Colonic mucosa (tissue), 4 donors: ENCODE results near the gene CXCL10. TPM values are rescaled to one million over a fixed set of nuclear protein-coding genes. Genes with fewer than 3 reads are reported as not detected.

Experiments
- DNase-seq: peaks from one replicate; pipeline ENCODE4 v3.0.0-alpha.2; 2020
- H3K27ac ChIP-seq: fragments of 200-600 bp; one replicate; pipeline ENCODE4 v1.8.0; 2021
- H3K27me3 ChIP-seq: fragments of 200-600 bp; one replicate; pipeline ENCODE4 v1.8.0; 2021
- H3K36me3 ChIP-seq: fragments of 200-600 bp; one replicate; pipeline ENCODE4 v1.8.0; 2021
- H3K4me1 ChIP-seq: fragments of 200-600 bp; one replicate; pipeline ENCODE4 v1.8.0; 2021; ENCODE audit warnings: mild to moderate bottlenecking
- H3K4me3 ChIP-seq: fragments of 200-600 bp; one replicate; pipeline ENCODE4 v1.8.0; 2021
- H3K9ac ChIP-seq, 2 donors: one replicate each; pipeline ENCODE4 v1.7.0; 2013; ENCODE audit warnings: control low read depth in 2 of 2, low read depth in 2 of 2, low read length in 2 of 2
- H3K9me3 ChIP-seq: fragments of 200-600 bp; one replicate; pipeline ENCODE4 v1.8.0; 2021
- intact Hi-C: fragments of 100-400 bp; cut with DNase I; formaldehyde crosslinking; loops from one replicate; pipeline ENCODE4 v1.14.1; 2022
- total RNA-seq, 2 donors: library from RNA; stranded (reverse); fragmentation: NEBNext Ultra II Directional in 1 of 2; extraction: Animal tissue kit (Norgen Biotek cat#: 25700) in 1 of 2; gene quantifications; one replicate each; pipeline ENCODE4 v1.2.1, GENCODE V29; 2021
- TF ChIP-seq, protein P1 (sequence below): fragments of 200-600 bp; IDR thresholded peaks from one replicate; pipeline ENCODE4 v1.8.0; 2022; ENCODE audit warnings: antibody characterized with exemption, mild to moderate bottlenecking
- donor health status: healthy.
- donor health status: DM: no; HTN: no; CAD: no.
- donor health status: DM: no; HTN: no; CAD: no.

CXCL10 gene
- total RNA-seq, 2 donors from 2014 or later = 0.72 to 0.90 TPM

DNA sequence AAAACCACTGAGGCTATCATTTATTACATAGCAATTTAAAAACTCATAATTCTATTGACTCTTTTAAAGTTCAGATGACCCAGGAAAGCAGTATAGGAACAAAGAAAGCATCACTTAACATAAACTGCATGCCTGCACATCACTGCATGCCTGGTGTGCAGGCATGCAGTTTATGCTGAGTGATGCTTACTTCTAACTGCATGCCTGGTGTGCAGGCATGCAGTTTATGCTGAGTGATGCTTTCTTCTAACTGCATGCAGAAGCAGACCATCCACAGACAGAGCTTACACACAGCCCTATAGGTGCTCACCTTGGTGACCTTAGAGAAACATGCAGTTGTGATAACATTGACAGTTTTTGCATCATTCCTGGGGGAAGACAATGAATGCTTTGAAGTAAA lies 49.5 kb downstream of the CXCL10 start:
- intact Hi-C loops = no loop called here
- Histone ChIP-seq H3K27me3 (no peaks in the 10 kb centered on the region), H3K36me3 (peaks cover 4% of the 10 kb centered on the region), H3K27ac (no peak overlapping the region), H3K4me3 (no peak overlapping the region), H3K9ac (no peak overlapping the region), H3K4me1 (no peaks in the 10 kb centered on the region), H3K9me3 (no peaks in the 10 kb centered on the region)
- no peak for DNase-seq
- TF ChIP-seq, protein P1, sequence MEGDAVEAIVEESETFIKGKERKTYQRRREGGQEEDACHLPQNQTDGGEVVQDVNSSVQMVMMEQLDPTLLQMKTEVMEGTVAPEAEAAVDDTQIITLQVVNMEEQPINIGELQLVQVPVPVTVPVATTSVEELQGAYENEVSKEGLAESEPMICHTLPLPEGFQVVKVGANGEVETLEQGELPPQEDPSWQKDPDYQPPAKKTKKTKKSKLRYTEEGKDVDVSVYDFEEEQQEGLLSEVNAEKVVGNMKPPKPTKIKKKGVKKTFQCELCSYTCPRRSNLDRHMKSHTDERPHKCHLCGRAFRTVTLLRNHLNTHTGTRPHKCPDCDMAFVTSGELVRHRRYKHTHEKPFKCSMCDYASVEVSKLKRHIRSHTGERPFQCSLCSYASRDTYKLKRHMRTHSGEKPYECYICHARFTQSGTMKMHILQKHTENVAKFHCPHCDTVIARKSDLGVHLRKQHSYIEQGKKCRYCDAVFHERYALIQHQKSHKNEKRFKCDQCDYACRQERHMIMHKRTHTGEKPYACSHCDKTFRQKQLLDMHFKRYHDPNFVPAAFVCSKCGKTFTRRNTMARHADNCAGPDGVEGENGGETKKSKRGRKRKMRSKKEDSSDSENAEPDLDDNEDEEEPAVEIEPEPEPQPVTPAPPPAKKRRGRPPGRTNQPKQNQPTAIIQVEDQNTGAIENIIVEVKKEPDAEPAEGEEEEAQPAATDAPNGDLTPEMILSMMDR = no peak

Other genes starting within 250 kb of the CXCL10 start
- gene PPEF2, start 121.0 kb downstream of the CXCL10 start, total RNA-seq = not detected
- gene NAAA, start 82.5 kb downstream of the CXCL10 start, total RNA-seq = 100 to 1,000 TPM in 1 of 2 donors, 10 to 100 TPM in 1; 79.3 to 141 TPM
- gene SDAD1, start 32.6 kb downstream of the CXCL10 start, total RNA-seq = 10 to 100 TPM; 20.8 to 27.4 TPM
- 1 to 10 TPM in 1 of 2 donors, under 1 TPM in 1; 0.52 to 1.1 TPM for gene CXCL9, start 16.0 kb downstream of the CXCL10 start, total RNA-seq
- not detected for gene CXCL11, start 12.6 kb upstream of the CXCL10 start, total RNA-seq
- 1 to 10 TPM; 1.6 to 1.8 TPM for gene ART3, start 51.2 kb upstream of the CXCL10 start, total RNA-seq
- 10 to 100 TPM; 31.5 to 35.3 TPM for gene NUP54, start 124.9 kb upstream of the CXCL10 start, total RNA-seq
- gene SCARB2, start 190.3 kb upstream of the CXCL10 start, total RNA-seq = 100 to 1,000 TPM; 156 to 164 TPM
- 1 to 10 TPM; 3.9 to 4.8 TPM for gene FAM47E, start 228.2 kb upstream of the CXCL10 start, total RNA-seq